ENCODE results near the gene DARS1.

The DARS1 gene

DNA sequence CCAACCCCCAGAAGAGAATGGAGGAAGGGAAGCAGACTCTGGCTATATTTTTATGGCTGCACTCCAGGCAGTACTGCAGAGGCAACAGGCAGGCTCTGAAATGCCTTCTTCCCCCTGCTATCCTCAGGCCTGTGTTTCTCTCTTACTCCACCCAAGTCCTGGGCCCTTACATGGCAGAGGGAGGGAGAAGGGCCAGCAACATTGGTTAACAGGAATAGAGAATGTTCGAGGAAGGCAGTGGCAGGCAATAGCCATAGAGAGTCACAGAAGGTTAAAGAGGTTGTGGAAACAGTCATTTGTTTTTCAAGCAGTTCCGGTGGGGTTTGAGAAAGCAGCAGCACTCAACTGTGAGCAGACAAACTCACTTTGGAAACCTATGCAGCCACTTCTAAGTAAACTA, 15.1 kb upstream of the DARS1 start:
- no peak overlapping the region for H3K4me3 ChIP-seq (replicated peaks; ENCODE audit: low read depth, low read length)
- DNase-seq (ENCODE audit: low read depth): no peak
- TF ChIP-seq, protein P1, sequence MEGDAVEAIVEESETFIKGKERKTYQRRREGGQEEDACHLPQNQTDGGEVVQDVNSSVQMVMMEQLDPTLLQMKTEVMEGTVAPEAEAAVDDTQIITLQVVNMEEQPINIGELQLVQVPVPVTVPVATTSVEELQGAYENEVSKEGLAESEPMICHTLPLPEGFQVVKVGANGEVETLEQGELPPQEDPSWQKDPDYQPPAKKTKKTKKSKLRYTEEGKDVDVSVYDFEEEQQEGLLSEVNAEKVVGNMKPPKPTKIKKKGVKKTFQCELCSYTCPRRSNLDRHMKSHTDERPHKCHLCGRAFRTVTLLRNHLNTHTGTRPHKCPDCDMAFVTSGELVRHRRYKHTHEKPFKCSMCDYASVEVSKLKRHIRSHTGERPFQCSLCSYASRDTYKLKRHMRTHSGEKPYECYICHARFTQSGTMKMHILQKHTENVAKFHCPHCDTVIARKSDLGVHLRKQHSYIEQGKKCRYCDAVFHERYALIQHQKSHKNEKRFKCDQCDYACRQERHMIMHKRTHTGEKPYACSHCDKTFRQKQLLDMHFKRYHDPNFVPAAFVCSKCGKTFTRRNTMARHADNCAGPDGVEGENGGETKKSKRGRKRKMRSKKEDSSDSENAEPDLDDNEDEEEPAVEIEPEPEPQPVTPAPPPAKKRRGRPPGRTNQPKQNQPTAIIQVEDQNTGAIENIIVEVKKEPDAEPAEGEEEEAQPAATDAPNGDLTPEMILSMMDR (IDR thresholded peaks at IDR 0.05; ENCODE audit: low read length, missing control alignments): no peak

DNA sequence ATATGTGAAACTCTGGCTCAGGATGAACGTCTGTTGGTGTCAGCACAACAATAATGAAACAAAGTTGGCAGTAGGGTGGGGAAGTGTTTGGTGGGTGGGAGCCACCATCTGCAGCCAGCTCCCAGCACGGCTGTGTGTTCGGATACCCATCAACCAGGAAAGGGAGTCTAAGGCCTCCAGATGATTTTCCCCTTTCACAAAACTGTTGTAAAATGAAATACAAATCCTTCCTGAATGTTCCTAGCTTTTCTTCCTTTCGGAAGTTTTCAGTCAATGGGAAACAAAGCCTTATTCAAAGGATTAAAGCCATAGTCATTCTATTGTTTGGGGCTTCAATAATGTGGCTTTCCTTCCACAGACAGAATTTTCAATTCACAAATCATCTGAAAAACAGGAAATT, 14.5 kb upstream of the DARS1 start:
- TF ChIP-seq, protein P1 (IDR thresholded peaks at IDR 0.05; ENCODE audit: low read length, missing control alignments): no peak
- no peak overlapping the region for H3K4me3 ChIP-seq (replicated peaks; ENCODE audit: low read depth, low read length)
- no peak for DNase-seq (ENCODE audit: low read depth)

DNA sequence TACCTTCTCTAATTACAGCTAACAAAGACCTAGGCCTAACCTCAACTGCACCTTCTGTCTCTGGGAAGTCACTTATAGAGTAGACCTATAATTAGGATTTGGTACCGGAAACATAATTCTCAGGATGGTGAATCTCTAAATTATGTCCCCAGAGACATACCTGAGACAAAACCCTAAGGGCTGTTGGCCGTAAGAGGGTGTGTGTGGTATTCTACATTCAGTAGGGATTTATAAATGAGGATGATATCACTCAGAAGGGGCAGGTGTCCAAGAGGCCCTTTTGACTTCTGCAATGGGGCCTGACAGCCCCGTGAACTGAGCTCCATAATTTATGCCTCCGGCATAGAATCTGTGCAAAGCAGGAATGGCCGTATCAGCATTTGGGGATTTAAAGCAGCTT, 13.5 kb upstream of the DARS1 start:
- H3K4me3 ChIP-seq (replicated peaks; ENCODE audit: low read depth, low read length): no peak overlapping the region
- no peak for DNase-seq (ENCODE audit: low read depth)
- TF ChIP-seq, protein P1 (IDR thresholded peaks at IDR 0.05; ENCODE audit: low read length, missing control alignments): no peak

DNA sequence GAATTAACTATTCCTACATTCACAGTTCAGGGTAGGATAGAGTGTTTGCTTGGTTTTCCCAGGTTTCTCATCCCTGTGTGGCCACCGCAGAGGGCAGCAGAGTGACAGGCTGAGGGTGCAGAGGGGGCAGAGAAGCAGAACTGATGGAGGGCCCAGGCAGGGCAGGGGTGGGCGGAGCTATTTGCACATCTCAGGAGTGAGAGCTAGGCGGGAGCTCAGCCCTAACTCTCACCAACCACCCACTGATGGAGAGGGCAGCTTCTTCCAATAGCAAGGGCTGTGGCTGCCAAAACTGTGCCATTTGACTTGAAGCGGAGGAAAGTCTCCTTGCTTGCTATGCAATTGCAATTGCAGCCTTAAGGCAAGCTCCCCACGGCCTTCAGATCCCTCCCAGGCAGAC, 12.0 kb upstream of the DARS1 start:
- TF ChIP-seq, protein P1 (IDR thresholded peaks at IDR 0.05; ENCODE audit: low read length, missing control alignments): no peak
- no peak for DNase-seq (ENCODE audit: low read depth)
- no peak overlapping the region for H3K4me3 ChIP-seq (replicated peaks; ENCODE audit: low read depth, low read length)

DNA sequence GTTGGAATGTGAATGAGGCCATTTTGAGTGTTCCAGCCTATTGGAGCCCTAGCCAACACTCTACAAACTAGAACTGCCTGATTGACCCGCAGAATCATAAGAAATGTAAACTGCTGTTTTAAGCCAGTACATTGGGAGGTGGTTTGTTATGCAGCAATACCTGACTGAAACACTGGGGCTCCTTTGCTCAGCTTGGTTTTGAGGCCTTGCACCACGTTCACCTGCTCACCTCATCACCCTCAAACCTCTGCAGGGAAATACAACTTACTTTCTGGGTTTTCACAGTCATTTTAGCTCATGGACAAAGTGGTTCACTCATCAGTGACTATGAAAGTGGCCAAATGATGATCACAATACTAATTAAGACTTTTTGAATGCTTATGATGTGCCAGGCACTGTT, 10.9 kb upstream of the DARS1 start:
- H3K4me3 ChIP-seq (replicated peaks; ENCODE audit: low read depth, low read length): no peak overlapping the region
- TF ChIP-seq, protein P1 (IDR thresholded peaks at IDR 0.05; ENCODE audit: low read length, missing control alignments): no peak
- no peak for DNase-seq (ENCODE audit: low read depth)

DNA sequence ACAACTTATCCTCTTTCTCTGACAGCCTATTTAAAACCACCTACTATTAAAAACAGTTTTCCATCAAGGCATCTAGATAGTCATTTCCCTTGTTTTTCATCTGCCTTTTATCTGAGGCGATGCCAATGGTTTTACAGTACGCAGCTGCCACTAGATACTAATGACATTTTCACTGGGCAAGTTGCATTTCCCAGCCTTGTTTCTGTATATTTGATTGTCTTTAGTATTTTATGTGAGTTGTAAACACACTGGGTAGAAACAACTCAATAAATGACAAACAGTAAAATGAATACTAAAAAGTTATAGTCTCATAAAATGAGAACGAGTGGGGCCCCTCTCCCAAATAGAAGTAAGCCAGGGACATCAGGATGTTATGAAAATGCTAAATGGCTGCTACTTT, 8.9 kb upstream of the DARS1 start:
- H3K4me3 ChIP-seq (replicated peaks; ENCODE audit: low read depth, low read length): no peak overlapping the region
- TF ChIP-seq, protein P1 (IDR thresholded peaks at IDR 0.05; ENCODE audit: low read length, missing control alignments): no peak
- no peak for DNase-seq (ENCODE audit: low read depth)

DNA sequence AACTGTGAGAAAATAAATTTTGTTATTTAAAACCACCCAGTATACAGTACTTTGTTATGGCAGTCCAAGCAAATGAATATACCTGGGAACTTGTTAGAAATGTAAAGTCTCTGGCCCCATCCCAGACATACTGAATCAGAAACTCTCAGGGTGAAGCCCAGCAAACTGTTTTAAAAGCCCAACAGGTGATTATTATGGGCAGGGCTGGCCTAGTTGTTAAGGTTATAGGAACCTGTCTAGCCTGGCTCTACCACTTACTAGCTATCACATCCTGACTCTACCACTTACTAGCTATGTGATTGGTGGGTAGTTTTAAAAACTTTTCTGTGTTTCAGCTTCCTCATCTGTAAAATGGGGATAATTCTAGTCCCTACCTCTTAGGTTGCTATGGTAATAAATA, 8.0 kb upstream of the DARS1 start:
- H3K4me3 ChIP-seq (replicated peaks; ENCODE audit: low read depth, low read length): no peak overlapping the region
- DNase-seq (ENCODE audit: low read depth): no peak
- TF ChIP-seq, protein P1 (IDR thresholded peaks at IDR 0.05; ENCODE audit: low read length, missing control alignments): no peak

Measured in fibroblast of pulmonary artery (primary cell).